IMR-90 (cell line): Measurements from ENCODE around the gene DMXL2. TPM values are rescaled to one million over a fixed set of nuclear protein-coding genes. Genes with fewer than 3 reads are reported as not detected.
A peak's percentile ranks its signal among the peaks of the same experiment; 100 is the strongest.

Experiments
- ATAC-seq: fragments of 200-7000 bp; cut with Tn5 transposase; 2 replicates; pipeline ENCODE4 v1.9.1; 2020; ENCODE audit warnings: low read depth, mild to moderate bottlenecking, moderate library complexity
- BruUV-seq: library from RNA; stranded (reverse); fragments of 400-500 nt; replicated peaks from 2 replicates; lab custom pipeline; 2021; lab: Mats Ljungman, UMichigan
- CTCF ChIA-PET: fragments of 300-600 bp; formaldehyde crosslinking; extraction: SDS; loops from one replicate; lab custom pipeline; 2021; ENCODE audit warnings: antibody characterized with exemption; lab: Yijun Ruan, JAX
- POLR2A ChIA-PET: fragments of 300-600 bp; sonication (Branson Sonifier 250); formaldehyde crosslinking; loops from one replicate; lab custom pipeline; 2022; ENCODE audit warnings: antibody characterized with exemption; ENCODE audit not compliant: unreplicated experiment; lab: Charles Lee
- DNase-seq: peaks from one replicate; pipeline ENCODE4 v3.0.0; 2013
- H2AFZ ChIP-seq: replicated peaks from 2 replicates; pipeline ENCODE3; 2013; ENCODE audit warnings: low read length, mild to moderate bottlenecking; ENCODE audit not compliant: poor library complexity
- H2AK5ac ChIP-seq: 2 replicates; pipeline ENCODE4 v1.6.1; 2013; ENCODE audit warnings: low read depth, low read length, inconsistent platforms
- H2AK9ac ChIP-seq: replicated peaks from 2 replicates; pipeline ENCODE3; 2013; ENCODE audit warnings: mild to moderate bottlenecking, low read depth, low read length, moderate library complexity; ENCODE audit not compliant: poor library complexity
- H2BK120ac ChIP-seq: 2 replicates; pipeline ENCODE4 v1.6.1; 2013; ENCODE audit warnings: low read depth, low read length, inconsistent platforms
- H2BK15ac ChIP-seq: 3 replicates; pipeline ENCODE4 v1.6.1; 2013; ENCODE audit warnings: low read depth, low read length, inconsistent platforms
- H2BK20ac ChIP-seq: 2 replicates; pipeline ENCODE4 v1.6.1; 2013; ENCODE audit warnings: low read depth, mild to moderate bottlenecking, inconsistent platforms, low read length, moderate library complexity
- H2BK5ac ChIP-seq: 2 replicates; pipeline ENCODE4 v1.6.1; 2013; ENCODE audit warnings: mild to moderate bottlenecking, low read depth, low read length, inconsistent platforms; ENCODE audit not compliant: poor library complexity, severe bottlenecking
- H3K14ac ChIP-seq: replicated peaks from 2 replicates; pipeline ENCODE4 v1.6.1; 2013; ENCODE audit warnings: low read depth, low read length, inconsistent platforms
- H3K18ac ChIP-seq: 2 replicates; pipeline ENCODE4 v1.6.1; 2013; ENCODE audit warnings: low read depth, low read length, control low read depth
- H3K23ac ChIP-seq: 2 replicates; pipeline ENCODE4 v1.6.1; 2013; ENCODE audit warnings: low read depth, low read length, inconsistent platforms
- H3K27ac ChIP-seq: 2 replicates; pipeline ENCODE4 v1.5.1; 2013; ENCODE audit warnings: mild to moderate bottlenecking, control low read depth, low read length; ENCODE audit not compliant: insufficient read depth
- H3K27me3 ChIP-seq: 2 replicates; pipeline ENCODE4 v1.6.1; 2013; ENCODE audit warnings: low read length; ENCODE audit not compliant: control insufficient read depth, insufficient read depth
- H3K36me3 ChIP-seq: 2 replicates; pipeline ENCODE4 v1.6.1; 2013; ENCODE audit warnings: low read length, mixed read lengths; ENCODE audit not compliant: control insufficient read depth, insufficient read depth
- H3K4ac ChIP-seq: 2 replicates; pipeline ENCODE4 v1.6.1; 2013; ENCODE audit warnings: low read depth, low read length, inconsistent platforms
- H3K4me1 ChIP-seq: 2 replicates; pipeline ENCODE4 v1.6.1; 2013; ENCODE audit warnings: low read length, mixed read lengths; ENCODE audit not compliant: control insufficient read depth, insufficient read depth
- H3K4me2 ChIP-seq: 2 replicates; pipeline ENCODE4 v1.6.1; 2013; ENCODE audit warnings: low read depth, mild to moderate bottlenecking, control low read depth, low read length, moderate library complexity
- H3K4me3 ChIP-seq: 2 replicates; pipeline ENCODE4 v1.5.1; 2013; ENCODE audit warnings: low read depth, mild to moderate bottlenecking, control low read depth, low read length, moderate library complexity; ENCODE audit not compliant: insufficient read depth
- H3K56ac ChIP-seq: 2 replicates; pipeline ENCODE4 v1.6.1; 2013; ENCODE audit warnings: low read length, inconsistent platforms; ENCODE audit not compliant: insufficient read depth; ENCODE audit errors: extremely low read depth
- H3K79me1 ChIP-seq, 2 experiments: 2 replicates each; pipeline ENCODE4 v1.6.1; 2013; ENCODE audit warnings: low read length in 2 of 2, inconsistent platforms in 1 of 2, low read depth in 1 of 2
- H3K9ac ChIP-seq: 2 replicates; pipeline ENCODE4 v1.6.1; 2013; ENCODE audit warnings: low read depth, low read length, control low read depth
- H3K9me1 ChIP-seq: 2 replicates; pipeline ENCODE4 v1.6.1; 2013; ENCODE audit warnings: low read length, inconsistent platforms; ENCODE audit not compliant: insufficient read depth
- H3K9me3 ChIP-seq: 2 replicates; pipeline ENCODE4 v1.6.1; 2013; ENCODE audit warnings: low read length; ENCODE audit not compliant: control insufficient read depth, insufficient read depth
- H4K20me1 ChIP-seq: 2 replicates; pipeline ENCODE4 v1.6.1; 2013; ENCODE audit warnings: low read length, inconsistent platforms; ENCODE audit not compliant: insufficient read depth
- H4K5ac ChIP-seq: 2 replicates; pipeline ENCODE4 v1.6.1; 2013; ENCODE audit warnings: mild to moderate bottlenecking, low read depth, low read length, control low read depth
- H4K8ac ChIP-seq, 2 experiments: 2 replicates each; pipeline ENCODE4 v1.6.1; 2013; ENCODE audit warnings: low read depth in 2 of 2, low read length in 2 of 2, control low read depth in 1 of 2, inconsistent platforms in 1 of 2
- H4K91ac ChIP-seq: 2 replicates; pipeline ENCODE4 v1.6.1; 2013; ENCODE audit warnings: low read depth, low read length, inconsistent platforms; ENCODE audit not compliant: insufficient read depth
- NFE2L2 ChIP-seq: fragments of 150-350 bp; IDR thresholded peaks from 2 replicates; pipeline ENCODE4 v1.6.1; 2016; ENCODE audit warnings: low read depth, mild to moderate bottlenecking, low read length
- POLR2A ChIP-seq: IDR thresholded peaks from 2 replicates; pipeline ENCODE4 v1.6.1; 2012; ENCODE audit warnings: mild to moderate bottlenecking, low read depth, low read length
- WGBS, 2 experiments: methylation state at CpG; one replicate each; pipeline versions ENCODE4 v1.1.5 to v1.1.7; 2013; ENCODE audit warnings: missing lambda C conversion rate in 2 of 2; ENCODE audit not compliant: insufficient read length in 1 of 2; ENCODE audit errors: extremely low coverage in 2 of 2; 5-methylcytosine and 5-hydroxymethylcytosine counted together
- dilution Hi-C: fragments of 300-500 bp; cut with HindIII; formaldehyde crosslinking; loops from one replicate; pipeline ENCODE4 v1.14.3; 2018; ENCODE audit warnings: low sequenced_read_pairs; ENCODE audit not compliant: unreplicated experiment
- in situ Hi-C: fragments of 300-500 bp; cut with MboI; formaldehyde crosslinking; loops from 3 replicates; pipeline ENCODE4 v1.14.3; 2019; ENCODE audit warnings: low sequenced_read_pairs, inconsistent platforms, mixed read lengths
- intact Hi-C: fragments of 100-400 bp; cut with micrococcal nuclease; formaldehyde crosslinking; loops from 2 replicates; pipeline ENCODE4 v1.10.0; 2022
- polyA plus RNA-seq, 3 experiments: library from polyadenylated mRNA; depleted of rRNA; stranded (reverse); fragments of >200 nt; gene quantifications; 2 replicates each; pipeline ENCODE4 v1.2.3, GENCODE V29; 2012; ENCODE audit warnings: low replicate concordance in 1 of 3
- total RNA-seq: library from RNA; depleted of rRNA; stranded (reverse); fragments of >200 nt; gene quantifications from 2 replicates; pipeline ENCODE4 v1.2.3, GENCODE V29; 2012

Gene DMXL2
- total and polyA plus RNA-seq, 2 of the 4 experiments (the other 2 are of a cell fraction), result 9.7 to 21.9 TPM

- intact Hi-C loops, result no loop called here
- H3K4me2 ChIP-seq, result no peak overlapping the region
- dilution Hi-C loops, result no loop called here
These were observed 172.6 kb downstream of the DMXL2 start for GRCh38 chr15:51450001-51450400.

More at GRCh38 chr15:51450001-51450400, 172.6 kb downstream of the DMXL2 start:
- peaks cover 3% of the 10 kb centered on the region; the same call in 1 of the 2 replicates for H3K36me3 ChIP-seq
- H2BK15ac ChIP-seq, result no peak overlapping the region
- CTCF ChIA-PET, result no interaction called here
- 0 out of 2 replicates have a peak, but pooled peaks cover 2% of the 10 kb centered on the region for H3K4me1 ChIP-seq
- H2AFZ ChIP-seq, result no peak overlapping the region
- H3K9me3 ChIP-seq, result no peaks in the 10 kb centered on the region
- no peak overlapping the region for H4K91ac ChIP-seq
- H3K14ac ChIP-seq, result no peak overlapping the region
- in situ Hi-C loops, result no loop called here
- no peak overlapping the region for H2BK5ac ChIP-seq
- no peak overlapping the region for H2BK20ac ChIP-seq
- no peaks in the 10 kb centered on the region for H4K20me1 ChIP-seq
- no peak overlapping the region for H2AK9ac ChIP-seq
- no peak overlapping the region for H3K23ac ChIP-seq
- no peak overlapping the region for H3K9ac ChIP-seq
- no peak overlapping the region for H3K4ac ChIP-seq
- no peak overlapping the region for H2AK5ac ChIP-seq
- no peak overlapping the region for H4K5ac ChIP-seq
- H3K56ac ChIP-seq, result no peak overlapping the region
- no peak overlapping the region for H3K4me3 ChIP-seq
- no peak for TF ChIP-seq POLR2A
- peak; percentile 36; the same call in 1 of the 2 replicates for TF ChIP-seq NFE2L2
- DNase-seq (no peak), ATAC-seq (no peak)
- no peak overlapping the region for H2BK120ac ChIP-seq
- WGBS, 2 experiments, result no CpG with 5 or more reads among the region's 6 CpGs
- H3K27me3 ChIP-seq, result no peaks in the 10 kb centered on the region
- H4K8ac ChIP-seq, result no peak overlapping the region
- H3K27ac ChIP-seq, result no peak overlapping the region
- H3K18ac ChIP-seq, result no peak overlapping the region
- H3K9me1 ChIP-seq, result peaks cover 2% of the 10 kb centered on the region
- POLR2A ChIA-PET, result no interaction called here
- H3K79me1 ChIP-seq, result no peaks in the 10 kb centered on the region
- BruUV-seq, result no TSS peak
